Adrenal gland (tissue), 12 donors: Measurements from ENCODE around the gene IQSEC3. TPM values are rescaled to one million over a fixed set of nuclear protein-coding genes. Genes with fewer than 3 reads are reported as not detected.

Experiments
- DNase-seq, 7 donors: peaks; one replicate each; pipeline ENCODE4 v3.0.0-alpha.2; 2019 to 2020
- H3K27ac ChIP-seq, 5 donors: fragments of 200-600 bp; sonication (generic) in 4 of 5; 1 replicate in 3 of 5; 2 replicates in 2 of 5; pipeline versions ENCODE4 v1.5.1 to v1.8.0; 2016 to 2020; ENCODE audit warnings: mild to moderate bottlenecking in 1 of 5
- H3K27me3 ChIP-seq: fragments of 200-600 bp; 2 replicates; pipeline ENCODE4 v1.8.0; 2021
- H3K36me3 ChIP-seq, 2 donors: fragments of 200-600 bp; replicated peaks in 1 of 2; 1 replicate in 1 of 2; 2 replicates in 1 of 2; pipeline versions ENCODE4 v1.5.1 to v1.8.0; 2018 to 2022
- H3K4me1 ChIP-seq, 2 donors: fragments of 200-600 bp; replicated peaks in 1 of 2; 1 replicate in 1 of 2; 2 replicates in 1 of 2; pipeline versions ENCODE4 v1.5.1 to v1.8.0; 2018 to 2021
- H3K4me3 ChIP-seq, 4 donors: fragments of 200-600 bp; sonication (generic) in 3 of 4; one replicate each; pipeline ENCODE4 v1.5.1; 2016 to 2018
- H3K9me3 ChIP-seq, 3 donors: fragments of 200-600 bp; sonication (generic) in 1 of 3; replicated peaks in 1 of 3; 1 replicate in 2 of 3; 2 replicates in 1 of 3; pipeline versions ENCODE4 v1.5.1 to v1.8.0; 2016 to 2021
- POLR2A ChIP-seq, 2 donors: fragments of 450-650 bp; IDR thresholded peaks; one replicate each; pipeline ENCODE4 v1.6.1; 2017; ENCODE audit warnings: antibody characterized with exemption in 2 of 2, mild to moderate bottlenecking in 2 of 2, moderate library complexity in 1 of 2
- WGBS, 4 donors: extraction: QIAGEN DNeasy Blood & Tissue Kit in 2 of 4; methylation state at CpG; one replicate each; pipeline versions ENCODE4 v1.1.5 to v1.1.7; 2013 to 2017; 5-methylcytosine and 5-hydroxymethylcytosine counted together
- intact Hi-C, 2 donors: fragments of 100-400 bp; cut with DNase I; formaldehyde crosslinking; loops; one replicate each; pipeline versions ENCODE4 v1.14.1 to v1.15.0; 2022 to 2023
- polyA plus RNA-seq, 3 donors: library from polyadenylated mRNA; stranded (reverse); fragments of 200-250 nt in 2 of 3; fragments of 350-450 nt in 1 of 3; fragmentation: Illumina TruSeq in 1 of 3; extraction: RNeasy Lipid Tissue Mini Kit (QIAGEN cat#74804) in 1 of 3; gene quantifications; one replicate each; pipeline ENCODE4 v1.2.3, GENCODE V29; 2013 to 2014
- total RNA-seq, 9 donors: library from RNA; depleted of rRNA in 4 of 9; stranded (reverse); fragments of >200 nt in 4 of 9; fragments of 120-200 nt in 1 of 9; fragmentation: NEBNext Ultra II Directional in 1 of 9; extraction: Animal tissue kit (Norgen Biotek cat#: 25700) in 1 of 9; gene quantifications; one replicate each; pipeline versions ENCODE4 v1.1.0 to v1.2.4, GENCODE V29; 2013 to 2023
- TF ChIP-seq, protein P1 (sequence below), 6 experiments: fragments of 450-650 bp in 4 of 6; fragments of 200-600 bp in 2 of 6; sonication (generic) in 1 of 6; IDR thresholded peaks; 1 replicate in 5 of 6; 2 replicates in 1 of 6; pipeline versions ENCODE4 v1.5.1 to v1.8.0; 2016 to 2021; ENCODE audit warnings: antibody characterized with exemption in 6 of 6, mild to moderate bottlenecking in 2 of 6, moderate library complexity in 1 of 6
- donor health status: healthy with polysubstance abuse.
- donor health status: Bipolar disorder and iron deficiency.
- donor health status: DM: yes; HTN: yes; CAD: no.
- donor health status: DM: no; HTN: no; CAD: no.
- donor health status: DM: no; HTN: no; CAD: no.
- donor health status: DM: yes; HTN: yes; CAD: no.

Gene IQSEC3
- total and polyA plus RNA-seq, 12 donors: 0.13 to 6.3 (median 1.00) TPM

- Histone ChIP-seq H3K36me3 (no peaks in the 10 kb centered on the region), H3K4me3 (peak overlapping the region in 1 of 4 donors; percentile 0), H3K27me3 (no peaks in the 10 kb centered on the region), H3K27ac (peak overlapping the region in 1 of 5 donors; percentile 52), H3K9me3 (no peaks in the 10 kb centered on the region), H3K4me1 (no peaks in the 10 kb centered on the region)
- no peak for TF ChIP-seq POLR2A (IDR thresholded peaks at IDR 0.05)
- TF ChIP-seq, protein P1, sequence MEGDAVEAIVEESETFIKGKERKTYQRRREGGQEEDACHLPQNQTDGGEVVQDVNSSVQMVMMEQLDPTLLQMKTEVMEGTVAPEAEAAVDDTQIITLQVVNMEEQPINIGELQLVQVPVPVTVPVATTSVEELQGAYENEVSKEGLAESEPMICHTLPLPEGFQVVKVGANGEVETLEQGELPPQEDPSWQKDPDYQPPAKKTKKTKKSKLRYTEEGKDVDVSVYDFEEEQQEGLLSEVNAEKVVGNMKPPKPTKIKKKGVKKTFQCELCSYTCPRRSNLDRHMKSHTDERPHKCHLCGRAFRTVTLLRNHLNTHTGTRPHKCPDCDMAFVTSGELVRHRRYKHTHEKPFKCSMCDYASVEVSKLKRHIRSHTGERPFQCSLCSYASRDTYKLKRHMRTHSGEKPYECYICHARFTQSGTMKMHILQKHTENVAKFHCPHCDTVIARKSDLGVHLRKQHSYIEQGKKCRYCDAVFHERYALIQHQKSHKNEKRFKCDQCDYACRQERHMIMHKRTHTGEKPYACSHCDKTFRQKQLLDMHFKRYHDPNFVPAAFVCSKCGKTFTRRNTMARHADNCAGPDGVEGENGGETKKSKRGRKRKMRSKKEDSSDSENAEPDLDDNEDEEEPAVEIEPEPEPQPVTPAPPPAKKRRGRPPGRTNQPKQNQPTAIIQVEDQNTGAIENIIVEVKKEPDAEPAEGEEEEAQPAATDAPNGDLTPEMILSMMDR (IDR thresholded peaks at IDR 0.05): no peak
- 63 to 77% (median 71%) methylated on average over 8 of the region's 8 CpGs for WGBS, 4 donors
- intact Hi-C loops: no loop called here
- DNase-seq: no peak
Observed at GRCh38 chr12:212415-212714, 145.8 kb downstream of the IQSEC3 start.

- H3K9me3 ChIP-seq: no peaks in the 10 kb centered on the region
- WGBS, 4 donors: 49 to 60% (median 52%) methylated on average over 19 to 22 of the region's 22 CpGs
- no peaks in the 10 kb centered on the region for H3K4me1 ChIP-seq
- no peaks in the 10 kb centered on the region for H3K36me3 ChIP-seq
- peak overlapping the region in 1 of 4 donors; percentile 0 for H3K4me3 ChIP-seq
- peak overlapping the region in 1 of 5 donors; percentile 49 for H3K27ac ChIP-seq
- TF ChIP-seq, protein P1 (IDR thresholded peaks at IDR 0.05): no peak
- TF ChIP-seq POLR2A (IDR thresholded peaks at IDR 0.05): no peak
- H3K27me3 ChIP-seq: no peaks in the 10 kb centered on the region
- peak in 1 of 7 donors; percentile 18 for DNase-seq
- intact Hi-C loops: no loop called here
Observed at GRCh38 chr12:212715-213526, 146.4 kb downstream of the IQSEC3 start.

- Histone ChIP-seq H3K4me1 (no peaks in the 10 kb centered on the region), H3K36me3 (no peaks in the 10 kb centered on the region), H3K4me3 (no peak overlapping the region), H3K27me3 (no peaks in the 10 kb centered on the region), H3K9me3 (no peaks in the 10 kb centered on the region), H3K27ac (no peak overlapping the region)
- intact Hi-C loops: no loop called here
- no peak for DNase-seq
- TF ChIP-seq POLR2A (IDR thresholded peaks at IDR 0.05): no peak
- TF ChIP-seq, protein P1 (IDR thresholded peaks at IDR 0.05): no peak
- 47 to 61% (median 56%) methylated on average over 6 to 12 of the region's 12 CpGs for WGBS, 4 donors
Observed at GRCh38 chr12:213527-213932, 147.0 kb downstream of the IQSEC3 start.

GRCh38 chr12:214003-214741 lies 147.6 kb downstream of the IQSEC3 start, which contains the start of gene SLC6A12:
TSS of gene SLC6A12 (minus strand) at chr12:214157. CDS start at chr12:209986, 4,171 bp downstream.
- intact Hi-C loops: no loop called here
- H3K4me1 ChIP-seq: no peaks in the 10 kb centered on the region
- no peak within 1 kb of the TSS for H3K27ac ChIP-seq
- peak in 2 of 7 donors; percentile 37 to 45 for DNase-seq
- TF ChIP-seq, protein P1 (IDR thresholded peaks at IDR 0.05): no peak
- TF ChIP-seq POLR2A (IDR thresholded peaks at IDR 0.05): no peak
- WGBS, 4 donors: 39 to 47% (median 43%) methylated on average over 12 to 14 of the region's 14 CpGs
- H3K9me3 ChIP-seq: no peaks in the 10 kb centered on the region
- H3K4me3 ChIP-seq: peak within 1 kb of the TSS in 1 of 4 donors; percentile 0
- H3K27me3 ChIP-seq: no peaks in the 10 kb centered on the region
- H3K36me3 ChIP-seq: no peaks in the 10 kb centered on the region
